ENCODE results near the gene CDCA7.

DNA sequence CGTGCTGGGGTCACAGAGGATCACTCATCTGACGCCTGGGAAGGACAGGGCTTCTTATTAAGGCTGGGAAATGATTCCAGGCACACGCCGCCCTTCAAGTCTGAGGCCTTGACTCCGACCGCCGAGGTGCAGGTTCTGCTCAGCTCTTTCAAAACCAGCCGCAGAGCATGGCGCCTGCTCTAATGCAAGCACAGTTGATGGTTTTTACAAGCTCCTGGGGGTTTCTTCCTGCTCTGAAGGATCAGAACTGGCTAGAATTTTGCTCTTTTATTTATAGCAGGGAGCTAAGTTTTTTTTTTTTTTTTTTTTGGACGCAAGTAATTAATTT lies 32.0 kb downstream of the CDCA7 start:
- TF ChIP-seq, protein P1, sequence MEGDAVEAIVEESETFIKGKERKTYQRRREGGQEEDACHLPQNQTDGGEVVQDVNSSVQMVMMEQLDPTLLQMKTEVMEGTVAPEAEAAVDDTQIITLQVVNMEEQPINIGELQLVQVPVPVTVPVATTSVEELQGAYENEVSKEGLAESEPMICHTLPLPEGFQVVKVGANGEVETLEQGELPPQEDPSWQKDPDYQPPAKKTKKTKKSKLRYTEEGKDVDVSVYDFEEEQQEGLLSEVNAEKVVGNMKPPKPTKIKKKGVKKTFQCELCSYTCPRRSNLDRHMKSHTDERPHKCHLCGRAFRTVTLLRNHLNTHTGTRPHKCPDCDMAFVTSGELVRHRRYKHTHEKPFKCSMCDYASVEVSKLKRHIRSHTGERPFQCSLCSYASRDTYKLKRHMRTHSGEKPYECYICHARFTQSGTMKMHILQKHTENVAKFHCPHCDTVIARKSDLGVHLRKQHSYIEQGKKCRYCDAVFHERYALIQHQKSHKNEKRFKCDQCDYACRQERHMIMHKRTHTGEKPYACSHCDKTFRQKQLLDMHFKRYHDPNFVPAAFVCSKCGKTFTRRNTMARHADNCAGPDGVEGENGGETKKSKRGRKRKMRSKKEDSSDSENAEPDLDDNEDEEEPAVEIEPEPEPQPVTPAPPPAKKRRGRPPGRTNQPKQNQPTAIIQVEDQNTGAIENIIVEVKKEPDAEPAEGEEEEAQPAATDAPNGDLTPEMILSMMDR (IDR thresholded peaks at IDR 0.05; ENCODE audit: low read length) = no peak
- TF ChIP-seq EZH2 (optimal IDR thresholded peaks at IDR 0.05; ENCODE audit: low read depth, low read length) (no peak), EZH2phosphoT487 (IDR thresholded peaks at IDR 0.05; ENCODE audit: low read length) (no peak)

All from MM.1S (cell line).